Stimulated activated effector memory CD8-positive, alpha-beta T cell treated with anti-CD3 and anti-CD28 coated beads, Interleukin-12 subunit alpha, Interleukin-12 subunit beta, amount 100 ng/mL, for 72 hours (primary cell): ENCODE measurements around the gene RAB7A.
A peak's percentile ranks its signal among the peaks of the same experiment; 100 is the strongest.

ENCODE experiments used
- ATAC-seq: fragments of 150-1000 bp; cut with Tn5 transposase; 2 replicates; pipeline ENCODE4 v1.10.0; 2021
- DNase-seq, 2 donors: peaks; one replicate each; pipeline ENCODE4 v3.0.0; 2021 to 2022; ENCODE audit warnings: low spot score in 2 of 2
- H3K27ac Mint-ChIP-seq: one replicate; pipeline ENCODE4 v1.8.0; 2022; ENCODE audit warnings: mild to moderate bottlenecking, mixed read lengths
- H3K36me3 Mint-ChIP-seq: one replicate; pipeline ENCODE4 v1.8.0; 2022; ENCODE audit warnings: mild to moderate bottlenecking, mixed read lengths
- H3K4me1 Mint-ChIP-seq: one replicate; pipeline ENCODE4 v1.8.0; 2022; ENCODE audit warnings: mixed read lengths
- H3K4me3 Mint-ChIP-seq: one replicate; pipeline ENCODE4 v1.8.0; 2022; ENCODE audit warnings: mild to moderate bottlenecking, mixed read lengths
- H3K9me3 Mint-ChIP-seq: one replicate; pipeline ENCODE4 v1.8.0; 2022; ENCODE audit warnings: mixed read lengths

RAB7A gene

DNA sequence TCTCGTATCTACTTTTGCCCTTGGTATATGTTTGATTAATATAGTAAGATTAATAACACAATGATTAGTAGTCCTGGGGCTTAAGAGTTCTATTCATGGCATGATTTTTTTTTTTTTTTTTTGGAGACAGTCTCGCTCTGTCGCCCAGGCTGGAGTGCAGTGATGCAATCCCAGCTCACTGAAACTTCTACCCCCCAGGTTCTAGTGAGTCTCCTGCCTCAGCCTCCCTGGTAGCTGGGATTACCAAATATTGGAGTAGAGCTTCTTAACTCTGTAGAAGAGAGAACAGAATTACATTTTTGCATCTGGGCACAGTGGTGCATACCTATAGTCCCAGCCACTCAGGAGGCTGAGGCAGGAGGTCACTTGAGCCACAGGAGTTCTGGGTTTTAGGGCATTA lies 58.9 kb downstream of the RAB7A start:
- DNase-seq (no peak), ATAC-seq (no peak)
- Mint-ChIP-seq H3K4me1 (peaks cover 91% of the 10 kb centered on the region), H3K27ac (peak overlapping the region; percentile 65), H3K9me3 (no peaks in the 10 kb centered on the region), H3K36me3 (peaks cover 16% of the 10 kb centered on the region), H3K4me3 (no peak overlapping the region)

DNA sequence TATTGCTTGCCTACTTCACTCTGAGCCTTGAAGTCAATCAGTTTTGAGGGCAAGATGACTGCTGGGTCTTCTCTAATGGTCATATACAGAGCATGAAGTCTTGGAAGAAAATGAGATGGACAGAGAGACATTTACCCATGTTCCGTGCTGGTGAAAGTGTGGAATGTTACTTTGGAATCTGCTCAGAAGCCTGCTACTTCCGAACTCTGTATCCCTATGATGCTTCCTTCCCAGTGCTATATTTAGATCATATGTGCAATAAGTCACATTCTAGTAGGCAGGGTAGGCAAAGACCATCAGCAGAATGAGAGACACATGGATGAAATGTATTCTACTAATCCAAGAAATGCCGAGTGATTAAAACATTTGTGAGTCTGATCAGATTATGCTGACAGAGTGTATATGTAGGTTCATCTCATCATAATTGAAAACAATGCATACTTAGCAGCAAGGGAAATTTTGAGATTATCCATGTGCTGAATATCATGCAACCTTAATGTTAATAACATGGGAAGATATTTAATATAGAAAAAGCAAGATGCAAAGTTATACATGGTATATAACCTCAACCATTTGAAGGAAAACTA lies 60.5 kb downstream of the RAB7A start:
- DNase-seq, result no peak
- peaks cover 16% of the 10 kb centered on the region for H3K36me3 Mint-ChIP-seq
- H3K4me1 Mint-ChIP-seq, result peaks cover 80% of the 10 kb centered on the region
- H3K4me3 Mint-ChIP-seq, result no peak overlapping the region
- no peak for ATAC-seq
- no peaks in the 10 kb centered on the region for H3K9me3 Mint-ChIP-seq
- peak overlapping the region; percentile 97 for H3K27ac Mint-ChIP-seq

DNA sequence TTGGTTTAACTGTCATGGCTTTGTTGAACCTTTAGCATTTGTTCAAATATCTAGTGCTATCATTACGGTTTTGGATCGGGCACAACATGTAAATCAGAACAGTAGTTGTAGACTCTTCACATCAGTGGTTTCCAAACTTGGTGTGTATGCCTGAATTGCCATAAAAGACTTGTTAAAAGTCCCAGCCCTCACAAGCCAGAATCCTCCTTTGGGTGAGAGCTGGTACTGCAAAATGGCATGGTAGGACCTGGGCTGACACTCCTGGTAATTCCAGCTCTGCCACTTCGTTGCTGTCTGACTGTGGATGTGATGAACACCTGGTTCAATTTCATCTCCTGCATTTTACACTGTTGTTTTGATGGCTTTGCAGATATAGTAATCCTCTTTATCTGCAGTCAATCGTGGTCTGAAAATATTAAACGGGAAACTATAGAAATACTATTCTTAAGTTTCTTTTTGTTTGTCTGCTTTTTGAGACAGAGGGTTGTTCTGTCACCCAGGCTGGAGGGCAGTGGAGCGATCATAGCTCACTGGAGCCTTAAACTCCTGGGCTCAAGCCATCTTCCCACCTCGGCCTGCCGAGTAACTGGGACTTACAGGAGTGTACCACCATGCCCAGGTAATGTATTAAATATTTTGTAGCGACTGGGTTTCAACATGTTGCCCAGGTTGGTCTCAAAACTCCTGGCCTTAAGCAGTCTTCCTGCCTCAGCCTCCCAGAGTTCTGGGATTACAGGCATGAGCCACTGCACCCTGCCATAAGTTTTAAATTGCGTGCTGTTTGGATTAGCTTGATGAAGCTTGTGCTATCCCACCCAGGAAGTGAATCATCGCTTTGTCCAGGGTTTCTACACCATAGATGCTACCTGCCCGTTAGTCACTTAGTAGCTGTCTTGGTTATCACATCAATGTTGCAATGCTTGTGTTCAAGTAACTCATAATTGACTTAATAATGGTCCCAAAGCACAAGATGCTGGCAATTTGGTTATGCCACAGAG lies 61.6 kb downstream of the RAB7A start:
- DNase-seq, result peak in 1 of 2 donors; percentile 65
- peak; percentile 87 for ATAC-seq
- Mint-ChIP-seq H3K36me3 (peaks cover 18% of the 10 kb centered on the region), H3K27ac (peak overlapping the region; percentile 97), H3K4me3 (peak overlapping the region; percentile 69), H3K9me3 (no peaks in the 10 kb centered on the region), H3K4me1 (peaks cover 80% of the 10 kb centered on the region)

DNA sequence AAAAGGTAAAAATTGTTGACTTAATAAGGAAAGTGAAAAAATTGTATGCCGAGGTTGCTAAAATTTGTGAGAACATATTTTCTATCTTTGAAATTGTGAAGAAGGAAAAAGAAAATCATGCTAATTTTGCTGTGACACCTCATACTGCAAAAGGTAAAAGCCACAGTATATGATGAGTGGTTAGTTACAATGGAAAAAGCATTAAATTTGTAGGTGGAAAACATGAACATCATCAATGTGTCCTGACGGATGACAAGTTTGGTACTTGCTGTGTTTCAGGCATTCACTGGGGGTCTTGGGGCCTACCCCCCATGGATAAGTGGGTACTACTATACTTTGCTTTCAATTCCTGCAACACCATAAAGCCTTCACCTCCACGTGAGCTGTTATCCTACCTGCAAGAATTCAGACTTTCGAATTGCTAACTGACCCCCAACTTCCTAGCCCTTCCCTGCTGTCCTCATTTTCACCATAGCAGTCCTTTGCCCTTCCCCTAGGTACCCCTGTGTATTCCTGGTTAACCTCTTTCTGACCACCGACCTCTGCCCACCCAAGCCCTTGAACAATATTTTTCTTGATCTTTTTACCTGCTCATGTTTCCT lies 62.4 kb downstream of the RAB7A start:
- peak; percentile 74 for ATAC-seq

DNA sequence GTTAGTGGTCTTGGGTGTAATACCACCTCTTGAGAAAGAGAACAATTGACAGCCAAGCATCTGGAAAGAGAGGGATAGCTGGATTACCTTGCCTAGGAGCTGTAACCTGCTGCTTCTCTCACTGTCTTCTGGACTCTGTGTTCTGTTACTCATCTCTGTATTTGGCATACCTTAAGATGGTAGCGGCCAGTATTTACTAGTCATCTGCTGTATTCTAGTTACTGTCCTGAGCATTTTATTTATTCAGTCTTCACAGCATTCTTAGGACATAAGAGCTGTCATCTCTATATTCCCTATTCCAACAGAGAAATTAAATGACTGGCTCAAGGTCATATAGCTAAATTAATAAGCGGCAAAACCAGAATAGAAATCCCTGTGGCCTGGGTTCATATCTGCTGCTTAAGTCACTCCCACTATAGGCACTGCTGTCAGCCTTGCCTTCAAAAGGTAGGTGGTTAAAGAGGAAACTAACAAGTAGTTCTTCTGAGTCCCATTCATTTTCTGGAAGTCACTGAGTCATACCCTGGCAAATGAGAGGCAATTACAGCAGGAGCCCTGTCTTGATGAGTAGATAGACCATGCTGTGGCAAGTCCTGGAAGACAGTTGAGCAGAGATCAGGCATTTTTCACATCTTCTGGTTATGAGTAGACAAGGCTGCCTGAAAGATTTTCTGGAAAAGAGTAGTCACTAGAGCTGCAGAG lies 68.2 kb downstream of the RAB7A start:
- H3K4me3 Mint-ChIP-seq, result peak overlapping the region; percentile 41
- H3K4me1 Mint-ChIP-seq, result peaks cover 58% of the 10 kb centered on the region
- peaks cover 61% of the 10 kb centered on the region for H3K36me3 Mint-ChIP-seq
- ATAC-seq, result peak; percentile 90
- no peaks in the 10 kb centered on the region for H3K9me3 Mint-ChIP-seq
- H3K27ac Mint-ChIP-seq, result peak overlapping the region; percentile 84
- peak in 1 of 2 donors; percentile 57 for DNase-seq

More for the DNA sequence above, 62.4 kb downstream of the RAB7A start:
- peaks cover 26% of the 10 kb centered on the region for H3K36me3 Mint-ChIP-seq
- peak overlapping the region; percentile 97 for H3K27ac Mint-ChIP-seq
- H3K4me1 Mint-ChIP-seq, result peaks cover 78% of the 10 kb centered on the region
- no peaks in the 10 kb centered on the region for H3K9me3 Mint-ChIP-seq
- DNase-seq, result peak in 1 of 2 donors; percentile 63
- peak overlapping the region; percentile 69 for H3K4me3 Mint-ChIP-seq

DNA sequence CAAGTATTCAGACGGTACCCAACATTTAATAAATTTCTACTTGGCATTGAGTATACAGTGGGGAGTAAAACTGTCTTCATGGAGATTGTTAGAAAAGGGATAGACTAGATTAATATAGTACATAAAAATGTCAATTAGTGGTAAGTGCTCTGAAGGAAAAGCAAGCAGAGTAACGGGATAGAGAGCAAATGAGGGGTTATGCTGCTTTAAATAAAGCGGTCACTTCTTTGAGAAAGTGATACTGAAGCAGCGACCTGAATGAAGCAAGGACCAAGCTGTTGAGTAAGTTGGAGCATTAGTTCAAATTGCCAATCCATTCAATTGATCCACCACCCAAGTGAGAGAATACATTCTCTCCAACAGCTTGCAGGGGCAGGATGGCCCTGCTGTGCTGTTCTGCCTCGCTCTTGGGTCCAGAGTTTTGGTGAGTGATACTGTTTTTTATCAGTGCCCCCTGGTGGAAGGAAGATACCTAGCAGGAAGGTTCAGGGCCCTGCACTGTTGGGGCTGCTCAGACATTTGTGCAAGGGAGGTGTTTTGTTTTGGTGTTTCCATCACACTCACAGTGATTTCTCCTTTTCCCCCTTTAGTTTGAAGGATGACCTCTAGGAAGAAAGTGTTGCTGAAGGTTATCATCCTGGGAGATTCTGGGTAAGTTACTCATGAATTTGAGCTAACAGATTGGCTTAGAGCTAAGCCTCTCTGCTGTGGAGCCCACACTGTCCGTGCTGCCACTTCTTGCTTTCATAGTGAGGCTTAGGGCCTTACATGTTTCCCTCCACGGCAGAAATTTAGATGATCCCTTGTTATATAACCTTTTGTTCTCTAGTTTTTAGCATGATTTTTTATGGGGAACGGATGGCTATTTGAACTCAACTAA lies 69.0 kb downstream of the RAB7A start:
- H3K4me3 Mint-ChIP-seq, result peak overlapping the region; percentile 41
- peaks cover 63% of the 10 kb centered on the region for H3K4me1 Mint-ChIP-seq
- H3K27ac Mint-ChIP-seq, result peak overlapping the region; percentile 84
- DNase-seq (peak; percentile 44 to 78), ATAC-seq (peak; percentile 81)
- H3K36me3 Mint-ChIP-seq, result peaks cover 67% of the 10 kb centered on the region
- no peaks in the 10 kb centered on the region for H3K9me3 Mint-ChIP-seq

DNA sequence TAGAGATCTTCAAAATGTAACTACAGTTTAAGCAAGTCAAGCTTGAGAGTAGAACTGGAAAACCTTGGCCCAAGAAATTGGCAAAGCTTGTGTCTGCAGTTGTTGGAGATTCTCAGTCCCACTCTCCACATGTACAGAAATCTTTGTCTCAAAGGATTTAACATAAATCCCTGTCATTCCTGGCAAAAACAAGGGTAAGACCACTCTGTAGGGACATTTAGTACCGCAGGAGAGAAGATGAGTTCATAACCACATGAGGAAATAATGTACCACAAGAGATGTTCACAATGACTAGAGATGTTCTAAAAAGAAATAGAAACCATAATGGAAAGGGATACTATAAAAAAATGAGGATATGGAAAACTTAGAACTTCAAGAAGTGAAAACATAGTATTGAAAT lies 73.7 kb downstream of the RAB7A start:
- Mint-ChIP-seq H3K27ac (peak overlapping the region; percentile 92), H3K4me3 (peak overlapping the region; percentile 61), H3K4me1 (peaks cover 70% of the 10 kb centered on the region), H3K9me3 (no peaks in the 10 kb centered on the region), H3K36me3 (peaks cover 79% of the 10 kb centered on the region)
- ATAC-seq, result peak; percentile 19
- DNase-seq, result no peak

DNA sequence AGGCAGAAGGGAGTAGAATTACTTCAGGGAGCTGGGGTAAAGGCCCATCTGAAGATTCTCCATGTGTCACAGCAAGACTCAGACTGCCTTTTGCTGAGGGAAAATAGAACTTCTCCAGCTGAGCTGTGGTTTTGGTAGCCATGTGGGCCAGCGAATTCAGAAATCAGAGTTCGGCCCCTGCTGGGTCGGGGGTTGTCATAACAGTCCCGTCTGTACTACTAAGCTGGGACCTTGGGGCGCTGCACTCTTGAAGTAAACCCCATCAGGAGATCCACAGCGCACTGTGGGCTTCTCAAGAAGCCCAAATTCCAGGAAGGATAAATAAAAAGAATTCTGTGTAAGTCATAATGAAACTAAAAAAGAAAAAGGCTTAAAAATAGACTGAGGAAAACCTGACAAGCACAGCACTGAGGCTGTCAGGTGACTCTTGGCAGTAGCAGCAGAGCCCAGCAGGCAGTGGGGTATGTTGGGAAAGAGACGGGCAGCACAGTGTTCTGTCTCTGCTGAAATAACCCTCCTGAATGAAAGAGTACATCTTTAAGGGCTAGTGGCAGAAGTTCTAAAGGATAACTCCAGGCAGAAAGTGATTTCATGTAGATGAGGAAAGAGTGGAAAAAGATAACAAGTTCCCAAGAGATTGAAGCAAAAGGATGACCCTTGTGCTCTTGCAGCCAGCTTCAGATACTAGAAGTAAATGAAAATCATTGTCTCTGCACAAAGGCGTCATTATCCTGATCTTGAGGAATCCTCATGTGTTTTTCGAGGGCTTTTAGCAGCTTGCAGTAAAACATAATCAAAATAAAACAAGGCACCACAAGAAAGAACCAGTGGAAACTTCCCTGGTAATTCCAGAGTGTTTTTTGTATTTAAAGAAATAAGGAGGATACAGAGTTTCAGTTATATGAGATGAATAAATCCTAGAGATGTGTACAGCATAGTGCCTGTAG lies 74.5 kb downstream of the RAB7A start:
- H3K9me3 Mint-ChIP-seq, result no peaks in the 10 kb centered on the region
- H3K27ac Mint-ChIP-seq, result peak overlapping the region; percentile 92
- DNase-seq (peak in 1 of 2 donors; percentile 81), ATAC-seq (peak; percentile 72)
- H3K4me1 Mint-ChIP-seq, result peaks cover 71% of the 10 kb centered on the region
- peaks cover 75% of the 10 kb centered on the region for H3K36me3 Mint-ChIP-seq
- peak overlapping the region; percentile 61 for H3K4me3 Mint-ChIP-seq

DNA sequence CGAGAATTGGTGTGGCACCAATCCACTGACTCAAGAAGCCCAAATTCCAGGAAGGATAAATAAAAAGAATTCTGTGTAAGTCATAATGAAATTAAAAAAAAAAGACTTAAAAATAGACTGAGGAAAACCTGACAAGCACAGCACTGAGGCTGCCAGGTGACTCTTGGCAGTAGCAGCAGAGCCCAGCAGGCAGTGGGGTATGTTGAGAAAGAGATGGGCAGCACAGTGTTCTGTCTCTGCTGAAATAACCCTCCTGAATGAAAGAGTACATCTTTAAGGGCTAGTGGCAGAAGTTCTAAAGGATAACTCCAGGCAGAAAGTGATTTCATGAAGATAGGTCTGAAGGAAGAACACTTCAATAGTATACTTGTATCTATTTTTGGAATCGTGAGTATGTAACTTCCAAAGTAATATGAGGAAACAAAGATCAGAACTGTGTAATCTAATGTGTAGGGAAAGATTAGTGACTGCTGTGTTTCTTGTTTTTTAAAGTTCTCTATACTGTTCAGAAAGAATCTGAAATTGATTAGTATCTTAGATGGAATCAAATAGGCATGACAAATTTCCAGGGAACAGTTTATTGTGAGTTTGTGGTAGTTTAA lies 75.9 kb downstream of the RAB7A start:
- Mint-ChIP-seq H3K27ac (peak overlapping the region; percentile 92), H3K36me3 (peaks cover 75% of the 10 kb centered on the region), H3K4me3 (peak overlapping the region; percentile 61), H3K4me1 (peaks cover 85% of the 10 kb centered on the region), H3K9me3 (no peaks in the 10 kb centered on the region)
- ATAC-seq (no peak), DNase-seq (no peak)

DNA sequence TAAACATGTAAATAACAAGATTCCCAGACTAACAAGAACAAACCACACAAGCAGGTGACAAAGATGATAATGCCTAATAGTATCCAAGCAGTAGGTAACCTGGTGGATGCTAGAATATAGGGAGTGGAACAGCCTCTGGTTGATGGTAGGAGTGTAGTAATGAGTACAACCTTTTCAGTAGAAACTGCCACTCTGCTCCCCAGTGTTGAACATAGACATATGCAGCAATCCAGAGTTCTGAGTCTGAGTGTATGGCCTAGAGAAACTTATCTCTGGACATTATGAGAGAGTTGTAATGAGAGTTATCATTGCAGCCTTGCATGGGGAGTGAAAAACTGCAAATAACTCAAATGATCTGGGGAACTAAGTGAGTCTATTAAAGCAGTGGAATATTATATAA lies 77.3 kb downstream of the RAB7A start:
- peak overlapping the region; percentile 61 for H3K4me3 Mint-ChIP-seq
- H3K36me3 Mint-ChIP-seq, result peaks cover 75% of the 10 kb centered on the region
- peak overlapping the region; percentile 83 for H3K27ac Mint-ChIP-seq
- peaks cover 85% of the 10 kb centered on the region for H3K4me1 Mint-ChIP-seq
- DNase-seq, result no peak
- peak; percentile 14 for ATAC-seq
- H3K9me3 Mint-ChIP-seq, result no peaks in the 10 kb centered on the region

DNA sequence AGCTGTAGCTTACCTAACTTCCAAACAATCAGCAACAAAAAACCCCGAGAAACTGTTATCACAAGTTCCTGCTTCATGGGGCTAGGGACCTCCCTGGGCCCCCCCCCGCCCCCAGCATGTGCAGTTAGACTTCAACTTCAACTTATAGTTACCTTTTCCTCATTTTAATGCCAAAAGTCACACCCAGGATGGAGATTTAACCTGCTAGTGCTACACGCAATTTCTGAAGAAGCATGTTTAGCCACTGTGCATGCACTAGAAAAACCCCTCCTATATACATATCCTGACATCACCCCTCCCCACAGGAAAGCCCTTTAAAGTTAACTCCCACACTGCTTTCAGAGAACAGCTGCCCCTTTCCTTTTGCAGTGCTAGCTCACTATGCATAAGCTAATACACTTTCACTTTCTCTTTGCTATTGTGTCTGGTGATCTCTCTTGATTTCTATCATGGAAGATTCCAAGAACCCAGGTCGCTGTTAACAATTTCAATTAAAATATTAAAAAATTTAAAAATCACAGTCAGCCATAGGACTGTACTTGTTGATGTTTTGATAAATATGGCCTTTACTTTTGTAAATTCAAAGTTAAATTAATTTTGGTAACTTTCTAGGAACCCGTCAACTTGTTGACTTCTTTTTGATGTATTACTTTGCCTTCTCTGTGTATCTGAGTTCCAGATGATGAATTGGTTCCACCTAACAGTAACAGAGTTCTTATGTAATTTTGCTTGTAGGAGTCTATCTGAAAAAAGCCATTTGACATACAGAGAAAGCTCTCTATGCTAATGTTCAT lies 78.2 kb downstream of the RAB7A start:
- ATAC-seq (peak; percentile 94), DNase-seq (peak in 1 of 2 donors; percentile 79)
- H3K27ac Mint-ChIP-seq, result peak overlapping the region; percentile 83
- peaks cover 79% of the 10 kb centered on the region for H3K4me1 Mint-ChIP-seq
- no peaks in the 10 kb centered on the region for H3K9me3 Mint-ChIP-seq
- peaks cover 75% of the 10 kb centered on the region for H3K36me3 Mint-ChIP-seq
- H3K4me3 Mint-ChIP-seq, result peak overlapping the region; percentile 61

DNA sequence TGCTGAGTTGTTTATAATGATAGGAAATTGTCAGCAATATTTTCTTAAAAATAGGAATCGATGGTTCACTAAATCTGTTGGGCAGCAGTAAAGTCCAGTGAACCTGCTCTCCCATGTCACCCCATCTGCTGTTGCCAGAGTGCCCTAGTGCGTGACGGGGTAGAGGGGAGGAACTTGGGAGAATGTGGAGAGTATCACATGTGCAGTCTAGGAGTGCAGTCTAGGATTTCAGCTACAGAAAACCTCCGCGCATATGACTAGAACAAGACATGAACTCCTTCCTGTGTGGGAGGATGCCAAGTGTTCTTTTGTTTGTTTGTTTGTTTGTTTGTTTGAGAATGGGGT lies 78.8 kb downstream of the RAB7A start:
- Mint-ChIP-seq H3K9me3 (no peaks in the 10 kb centered on the region), H3K36me3 (peaks cover 75% of the 10 kb centered on the region), H3K4me3 (peak overlapping the region; percentile 61), H3K4me1 (peaks cover 73% of the 10 kb centered on the region), H3K27ac (peak overlapping the region; percentile 83)
- no peak for ATAC-seq
- DNase-seq, result no peak
